SIG-M5 (cell line): ENCODE results near the gene HAPLN3.
"Not testable (repeated sequence)": the region's sequence is repeated elsewhere in the genome, so short reads cannot be mapped to it uniquely, and the experiment has no call there.

ENCODE experiments used
- DNase-seq: peaks from one replicate; lab custom pipeline; 2025; lab: John Stamatoyannopoulos, UW

HAPLN3 gene, protein sequence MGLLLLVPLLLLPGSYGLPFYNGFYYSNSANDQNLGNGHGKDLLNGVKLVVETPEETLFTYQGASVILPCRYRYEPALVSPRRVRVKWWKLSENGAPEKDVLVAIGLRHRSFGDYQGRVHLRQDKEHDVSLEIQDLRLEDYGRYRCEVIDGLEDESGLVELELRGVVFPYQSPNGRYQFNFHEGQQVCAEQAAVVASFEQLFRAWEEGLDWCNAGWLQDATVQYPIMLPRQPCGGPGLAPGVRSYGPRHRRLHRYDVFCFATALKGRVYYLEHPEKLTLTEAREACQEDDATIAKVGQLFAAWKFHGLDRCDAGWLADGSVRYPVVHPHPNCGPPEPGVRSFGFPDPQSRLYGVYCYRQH

DNA sequence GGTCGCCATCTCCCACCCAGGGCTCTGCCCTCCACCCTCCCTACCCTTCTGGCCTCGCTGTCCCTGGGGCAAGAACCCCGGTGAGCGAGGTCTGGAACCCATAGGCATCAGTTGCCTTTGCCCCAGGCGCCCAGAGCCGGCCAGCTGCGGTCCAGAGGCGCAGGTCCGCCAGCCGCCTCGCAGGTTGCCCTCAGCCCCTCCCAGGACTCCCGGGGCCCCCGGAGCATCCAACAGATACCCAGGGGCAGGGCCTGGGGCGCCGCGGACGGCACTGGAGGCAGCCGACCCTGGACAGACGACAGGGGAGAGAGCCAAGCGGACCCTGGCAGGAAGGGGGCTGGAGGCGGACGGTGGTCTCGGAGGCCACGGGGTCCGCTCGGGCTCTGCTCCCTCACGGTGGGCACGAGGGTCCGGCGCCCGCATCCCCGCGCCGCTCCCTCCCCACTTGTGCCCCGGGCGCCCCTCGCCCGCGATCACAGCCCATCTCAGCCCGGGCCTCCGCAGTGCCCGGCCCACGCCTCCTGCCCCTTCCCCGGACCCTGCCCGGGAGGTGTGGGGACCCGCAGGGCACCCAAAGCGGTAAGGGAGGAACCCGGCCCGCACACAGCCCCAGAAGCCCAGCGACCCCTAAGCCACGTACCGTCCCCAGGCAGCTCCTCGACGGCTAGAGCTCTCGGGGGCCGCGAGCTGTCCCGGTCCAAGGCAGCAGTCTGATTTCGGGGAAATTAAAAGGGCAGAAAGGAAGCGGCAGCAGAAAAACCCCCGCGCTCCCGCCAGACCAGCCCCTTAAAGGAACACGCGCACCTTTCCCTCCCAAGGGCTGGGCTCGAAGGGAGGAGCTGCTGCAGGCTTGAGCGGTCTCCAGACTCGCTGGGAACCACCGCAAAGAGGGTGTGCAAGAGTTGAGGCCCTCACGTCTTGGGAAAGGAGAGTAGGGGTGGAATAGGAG is at the start of gene HAPLN3:
Gene HAPLN3 (minus strand): TSS at position 726 of the 949 bp plus-strand sequence. CDS start 8,246 bp downstream, outside the sequence.
- no peak for DNase-seq

DNA sequence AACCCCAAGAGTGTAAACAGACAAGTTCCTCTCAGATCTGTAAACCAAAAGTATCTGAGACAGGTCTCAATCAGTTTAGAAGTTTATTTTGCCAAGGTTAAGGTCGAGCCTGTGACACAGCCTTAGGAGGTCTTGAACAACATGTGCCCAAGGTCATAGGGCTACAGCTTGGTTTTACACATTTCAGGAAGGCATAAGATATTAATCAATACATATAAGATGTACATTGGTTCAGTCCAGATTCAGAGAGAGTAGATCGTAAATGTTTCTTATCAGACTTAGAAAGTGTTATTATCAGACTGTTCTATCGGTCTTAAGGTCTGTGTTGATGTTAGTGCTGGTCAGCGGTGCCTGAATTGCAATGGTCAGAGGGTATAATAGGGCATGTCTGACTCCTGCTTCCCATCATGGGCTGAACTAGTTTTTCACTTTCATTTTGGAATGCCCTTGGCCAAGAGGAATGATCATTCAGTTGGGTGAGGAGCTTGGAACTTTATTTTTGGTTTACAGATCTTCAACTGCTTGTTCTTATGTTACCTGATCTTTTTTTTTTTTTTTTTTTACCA is 44.8 kb upstream of the HAPLN3 start:
- no peak for DNase-seq

DNA sequence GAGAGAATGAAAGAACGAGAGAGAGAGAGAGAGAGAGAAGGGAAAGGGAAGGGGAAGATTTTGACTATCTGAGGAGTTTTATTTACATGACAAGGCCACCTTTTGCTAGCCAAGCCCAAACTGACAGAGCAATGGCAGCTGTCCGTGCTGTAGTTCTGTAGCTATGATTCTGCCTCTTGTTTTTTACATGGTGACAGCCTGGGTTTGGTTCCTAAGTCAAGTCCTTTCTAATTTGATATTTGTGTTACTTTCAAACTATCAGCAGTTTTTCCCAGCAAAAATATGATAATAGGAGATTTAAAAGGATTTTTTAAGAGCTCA is 44.1 kb upstream of the HAPLN3 start:
- no peak for DNase-seq

DNA sequence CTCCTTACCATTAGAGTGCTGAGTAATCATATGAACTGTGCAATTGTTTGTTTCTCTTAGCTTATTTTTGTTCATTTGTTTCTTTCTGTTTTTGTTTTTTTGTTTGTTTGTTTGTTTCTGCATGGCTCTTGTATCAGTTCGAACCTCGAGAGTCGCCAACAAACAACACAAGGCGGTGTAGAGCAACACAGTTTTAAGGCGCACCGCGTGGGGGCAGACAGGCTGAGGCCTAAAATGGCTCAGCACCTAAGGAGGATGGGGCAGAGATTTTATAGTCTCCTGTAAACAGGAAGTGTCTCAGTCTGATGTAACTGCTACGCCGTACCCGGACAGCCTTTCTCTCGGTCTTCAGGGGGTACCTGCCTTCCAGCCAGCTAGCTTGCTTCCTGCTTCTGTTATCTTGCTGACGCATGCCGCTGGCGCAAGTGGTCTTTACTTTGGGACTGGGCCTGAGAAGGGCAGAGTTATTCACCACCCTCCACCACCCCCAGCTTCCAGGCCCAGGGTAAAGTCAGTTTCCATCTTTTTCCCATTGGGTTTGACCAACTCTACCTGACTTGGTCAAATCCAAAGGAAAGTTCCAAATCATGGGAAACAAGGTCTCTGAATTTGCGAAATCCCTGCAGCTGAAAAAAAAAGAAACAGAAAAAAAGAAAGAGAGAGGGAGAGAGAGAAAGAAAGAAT is 43.6 kb upstream of the HAPLN3 start:
- no peak for DNase-seq

DNA sequence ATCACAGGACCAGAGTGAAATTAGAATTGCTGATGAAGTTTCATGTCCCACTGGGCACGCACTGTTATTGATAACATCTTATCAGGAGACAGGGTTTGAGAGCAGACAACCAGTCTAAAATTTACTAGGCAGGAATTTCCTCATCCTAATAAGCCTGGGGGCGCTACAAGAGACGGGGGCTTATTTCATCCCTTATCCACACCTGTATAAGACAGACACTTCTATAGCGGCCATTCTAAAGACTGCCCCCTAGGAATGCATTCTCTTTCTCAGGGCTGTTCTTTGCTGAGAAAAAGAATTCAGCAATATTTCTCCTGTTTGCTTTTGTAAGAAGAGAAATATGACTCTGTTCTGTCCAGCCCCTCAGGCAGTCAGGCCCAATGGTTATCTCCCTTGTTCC is 39.1 kb upstream of the HAPLN3 start:
- not testable (repeated sequence) for DNase-seq

DNA sequence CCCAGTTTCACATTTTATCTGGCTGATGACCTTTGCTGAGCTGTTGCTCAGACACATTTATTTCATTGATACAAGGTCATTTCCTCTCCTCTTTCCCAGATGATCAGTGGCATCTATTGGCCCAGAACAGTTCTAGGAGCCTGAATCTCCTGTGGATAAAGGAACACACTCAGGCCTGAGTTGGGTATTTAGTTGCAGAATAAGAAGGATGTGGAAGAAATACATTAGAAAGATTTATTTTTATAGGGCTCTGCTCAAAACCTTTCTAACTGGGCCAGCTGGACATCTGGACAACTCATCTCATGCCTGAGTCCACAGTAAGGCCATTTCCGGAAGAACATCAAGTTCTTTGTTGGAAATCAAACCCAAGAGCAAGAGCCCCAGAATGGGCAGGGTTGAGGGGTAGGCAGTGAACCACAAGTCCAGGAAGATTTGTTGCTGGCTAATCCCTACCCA is 37.6 kb upstream of the HAPLN3 start:
- no peak for DNase-seq

DNA sequence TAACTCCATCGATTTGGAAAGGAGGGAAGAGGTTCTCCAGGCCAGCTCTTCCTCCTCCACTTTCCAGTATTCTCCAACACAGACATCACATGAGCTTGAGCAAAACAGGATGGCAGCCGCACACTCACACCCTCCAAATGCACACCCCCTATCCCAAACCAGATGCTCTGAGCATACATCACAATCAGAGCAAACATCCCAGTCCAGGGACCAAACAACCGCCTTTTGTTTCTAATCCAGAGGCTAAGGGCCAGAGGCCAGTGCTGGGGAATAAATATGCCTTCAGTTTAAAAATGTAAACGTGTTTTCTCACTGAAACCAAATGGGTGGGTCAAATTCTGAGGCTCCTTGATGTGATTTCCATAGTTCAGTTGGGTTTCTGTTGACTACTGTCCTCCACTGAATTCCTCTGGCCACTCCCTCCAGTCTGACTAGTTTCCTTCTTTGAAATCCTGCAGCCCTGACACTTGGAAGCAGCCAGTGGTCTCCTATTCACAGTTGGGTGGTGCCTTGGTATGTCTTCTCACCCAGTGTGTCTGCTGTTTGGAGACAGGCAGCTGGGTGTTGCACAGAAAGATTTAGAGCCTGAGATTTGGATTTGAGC is 37.0 kb upstream of the HAPLN3 start:
- no peak for DNase-seq

DNA sequence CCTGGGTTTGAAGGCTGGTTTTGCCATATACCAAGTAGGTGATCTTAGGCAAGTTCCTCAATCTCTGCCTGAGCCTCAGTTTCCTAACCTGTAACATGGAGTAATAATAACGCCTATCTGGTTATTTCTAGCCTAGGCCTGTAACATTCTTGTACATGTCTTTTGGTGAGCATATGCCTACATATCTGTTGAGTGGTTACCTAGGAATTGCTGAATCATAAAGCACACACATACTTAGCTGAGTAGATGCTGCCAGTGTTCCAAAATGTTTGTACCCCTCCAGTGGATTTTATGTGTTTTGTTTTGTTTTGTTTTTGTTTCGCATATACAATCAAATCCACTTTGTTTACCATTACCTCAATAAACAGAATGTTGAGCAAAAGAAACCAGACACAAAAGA is 35.2 kb upstream of the HAPLN3 start:
- DNase-seq = no peak

DNA sequence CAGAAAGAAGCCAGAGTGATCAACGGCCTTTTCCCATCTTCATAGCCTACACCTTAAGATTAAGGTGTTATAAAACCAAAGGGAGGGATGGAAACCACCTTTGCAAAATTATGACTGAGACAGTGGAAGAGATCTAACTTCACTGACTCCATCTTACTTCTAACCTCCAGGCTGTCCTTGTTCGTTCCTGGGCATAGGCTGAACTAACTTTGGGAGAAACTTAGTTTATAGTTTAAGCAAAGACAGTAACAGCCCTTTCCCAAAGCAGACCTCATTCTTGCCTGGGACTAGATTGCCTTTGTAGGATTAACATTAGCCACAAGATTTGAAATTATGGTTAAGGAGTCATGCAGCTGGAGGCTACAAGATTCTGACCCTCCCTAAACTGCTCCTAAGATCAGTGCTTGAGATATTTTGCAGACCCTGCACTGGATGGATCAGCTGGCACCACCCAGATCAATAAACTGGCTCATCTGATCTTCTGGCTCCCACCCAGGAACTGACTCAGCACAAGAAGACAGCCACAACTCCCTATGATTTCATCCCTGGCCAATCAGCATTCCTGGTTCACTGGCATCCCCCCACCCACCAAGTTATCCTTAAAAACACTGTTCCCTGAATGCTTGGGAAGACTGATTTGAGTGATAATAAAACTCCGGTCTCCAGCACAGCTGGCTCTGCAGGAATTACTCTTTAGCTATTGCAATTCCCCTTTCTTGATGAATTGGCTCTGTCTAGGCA is 34.2 kb upstream of the HAPLN3 start:
- not testable (repeated sequence) for DNase-seq

DNA sequence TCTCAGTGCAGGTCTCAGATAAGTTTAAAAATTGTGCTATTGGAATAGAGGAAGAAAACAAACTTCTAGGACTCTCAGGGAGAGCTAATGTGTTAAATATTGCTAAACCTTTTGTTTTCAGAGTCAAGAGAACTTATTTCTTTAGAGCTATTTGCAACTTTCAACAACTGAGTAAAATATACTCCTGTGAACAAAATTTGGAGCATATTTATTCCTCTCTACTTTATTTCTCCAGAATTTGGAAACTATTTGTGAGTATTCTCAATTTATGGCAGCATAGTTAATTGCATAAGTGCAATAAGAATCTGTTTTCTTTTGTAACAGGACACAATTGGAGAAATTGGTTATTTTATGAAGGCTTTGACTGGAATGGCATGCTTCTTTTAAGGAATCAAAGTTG is 32.8 kb upstream of the HAPLN3 start:
- DNase-seq = not testable (repeated sequence)

DNA sequence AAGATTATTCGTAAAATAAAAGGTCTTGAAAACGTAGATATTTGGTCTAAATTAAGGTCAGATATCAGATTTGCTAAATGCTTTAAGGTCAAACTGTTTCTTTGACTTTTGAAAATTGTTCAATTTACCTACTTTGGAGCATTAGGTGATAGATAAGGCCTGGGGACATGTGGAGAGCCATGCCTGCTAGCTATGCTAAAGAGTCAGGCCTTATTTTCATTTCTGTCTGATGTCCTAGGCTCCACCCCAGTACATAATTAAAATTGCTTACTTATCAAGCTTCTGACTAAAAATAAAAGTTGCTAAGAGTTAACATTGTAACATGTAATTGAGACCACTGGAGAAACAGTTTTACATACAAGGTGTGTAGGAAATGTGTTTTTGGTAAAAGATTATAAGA is 30.3 kb upstream of the HAPLN3 start:
- DNase-seq = not testable (repeated sequence)

DNA sequence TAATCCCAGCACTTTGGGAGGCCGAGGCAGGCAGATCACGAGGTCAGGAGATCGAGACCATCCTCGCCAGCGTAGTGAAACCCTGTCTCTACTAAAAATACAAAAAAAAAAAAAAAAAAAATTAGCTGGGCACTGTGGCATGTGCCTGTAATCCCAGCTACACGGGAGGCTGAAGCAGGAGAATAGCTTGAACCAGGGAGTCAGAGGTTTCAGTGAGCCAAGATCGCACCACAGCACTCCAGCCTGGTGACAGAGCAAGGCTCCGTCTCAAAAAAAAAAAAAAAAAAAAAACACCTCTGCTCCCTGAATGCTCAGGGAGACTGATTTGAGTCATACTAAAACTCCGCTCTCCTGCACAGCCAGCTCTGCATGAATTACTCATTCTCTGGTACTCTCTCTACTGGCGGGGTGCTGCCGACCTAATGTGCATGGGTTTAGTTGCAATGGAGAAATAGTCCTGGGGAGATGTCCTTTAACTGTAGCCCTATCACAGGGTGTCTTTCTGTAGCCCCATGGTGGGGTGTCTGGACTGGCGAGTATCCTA is 25.6 kb upstream of the HAPLN3 start:
- not testable (repeated sequence) for DNase-seq

DNA sequence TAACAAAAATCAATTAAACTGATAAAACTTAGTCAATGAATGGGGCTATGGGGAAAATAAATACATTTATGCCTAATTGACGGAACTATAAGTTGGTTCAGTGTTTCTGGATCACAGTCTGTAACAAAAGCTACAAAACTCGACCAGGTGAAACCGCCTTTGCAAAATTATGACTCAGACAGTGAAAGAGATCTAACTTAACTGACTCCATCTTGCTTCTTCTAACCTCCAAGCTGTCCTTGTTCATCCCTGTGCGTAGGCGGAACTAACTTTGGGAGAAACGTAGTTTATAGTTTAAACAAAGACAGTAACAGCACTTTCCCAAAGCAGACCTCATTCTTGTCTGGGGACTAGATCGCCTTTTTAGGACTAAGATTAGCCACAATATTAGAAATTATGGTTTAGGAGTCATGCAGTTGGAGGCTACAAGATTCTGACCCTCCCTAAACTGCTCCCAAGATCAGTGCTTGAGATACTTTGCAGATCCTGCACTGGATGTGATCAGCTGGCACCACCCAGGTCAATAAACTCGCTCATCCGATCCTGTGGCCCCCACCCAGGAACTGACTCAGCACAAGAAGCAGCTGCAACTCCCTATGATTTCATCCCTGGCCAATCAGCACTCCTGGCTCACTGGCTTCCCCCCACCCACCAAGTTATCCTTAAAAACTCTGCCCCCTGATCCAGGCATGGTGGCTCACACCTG is 25.0 kb upstream of the HAPLN3 start:
- no peak for DNase-seq

DNA sequence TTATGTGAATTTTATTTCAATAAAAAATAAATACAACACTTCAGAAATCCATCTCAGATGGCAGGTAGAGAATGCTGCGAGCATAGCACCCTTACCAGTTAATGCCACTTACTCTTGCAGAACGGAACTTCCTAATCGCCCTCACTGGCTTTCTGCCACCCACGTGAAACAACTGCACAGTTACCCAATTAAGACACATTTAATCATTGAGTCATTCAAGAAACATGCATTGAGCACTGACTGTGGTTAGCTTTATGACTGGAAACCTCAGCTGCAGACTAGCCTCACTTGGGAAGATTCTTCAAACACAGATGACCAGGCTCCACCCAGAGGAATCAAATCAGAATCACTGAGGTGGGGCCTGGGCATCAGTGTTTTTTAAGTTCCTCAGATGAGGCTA is 23.4 kb upstream of the HAPLN3 start:
- no peak for DNase-seq

DNA sequence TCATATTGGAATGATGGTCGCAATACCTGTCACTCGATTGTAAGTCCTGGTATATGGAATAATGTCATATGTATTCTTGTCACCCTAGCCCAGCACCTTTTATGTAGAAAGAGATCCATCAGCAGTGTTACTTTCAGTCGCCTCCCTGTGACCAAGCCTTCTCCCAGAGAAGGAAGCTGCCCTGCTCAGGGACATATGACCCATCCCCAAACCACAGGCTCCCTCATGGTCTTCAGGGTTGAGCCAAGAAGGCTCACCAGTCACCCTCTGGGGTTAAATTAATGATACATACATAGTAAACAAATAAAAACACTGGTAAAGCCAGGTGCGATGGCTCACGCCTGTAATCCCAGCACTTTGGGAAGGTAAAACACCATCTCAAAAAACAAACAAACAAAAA is 22.4 kb upstream of the HAPLN3 start:
- DNase-seq = no peak

DNA sequence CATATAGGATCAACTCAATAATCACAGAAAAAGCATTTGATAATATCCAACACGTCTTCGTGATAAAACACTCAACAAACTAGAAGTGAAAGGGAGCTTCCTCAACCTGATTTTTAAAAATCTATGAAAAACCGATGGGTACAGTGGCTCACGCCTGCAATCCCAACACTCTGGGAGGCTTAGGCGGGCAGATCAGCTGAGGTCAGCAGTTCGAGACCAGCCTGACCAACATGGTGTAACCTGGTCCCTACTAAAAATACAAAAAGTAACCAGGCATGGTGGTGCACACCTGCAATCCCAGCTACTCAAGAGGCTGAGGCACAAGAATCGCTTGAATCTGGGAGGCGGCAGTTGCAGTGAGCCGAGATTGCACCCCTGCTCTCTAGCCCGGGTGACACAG is 20.0 kb upstream of the HAPLN3 start:
- no peak for DNase-seq

DNA sequence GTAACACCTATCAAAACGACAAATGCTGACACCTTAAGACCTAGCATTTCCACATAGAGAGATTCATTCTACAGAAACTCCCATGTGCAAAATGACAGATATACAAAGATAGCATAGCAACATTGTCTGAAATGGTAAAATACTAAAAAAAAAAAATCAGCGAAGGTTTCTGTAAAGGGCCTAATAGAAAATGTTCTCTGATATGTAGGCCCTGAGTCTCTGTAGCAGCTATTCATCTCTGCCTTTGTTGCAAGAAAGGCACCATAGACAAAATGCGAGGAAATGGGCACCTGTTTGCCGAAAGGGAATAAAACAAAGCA is 18.5 kb upstream of the HAPLN3 start:
- no peak for DNase-seq

DNA sequence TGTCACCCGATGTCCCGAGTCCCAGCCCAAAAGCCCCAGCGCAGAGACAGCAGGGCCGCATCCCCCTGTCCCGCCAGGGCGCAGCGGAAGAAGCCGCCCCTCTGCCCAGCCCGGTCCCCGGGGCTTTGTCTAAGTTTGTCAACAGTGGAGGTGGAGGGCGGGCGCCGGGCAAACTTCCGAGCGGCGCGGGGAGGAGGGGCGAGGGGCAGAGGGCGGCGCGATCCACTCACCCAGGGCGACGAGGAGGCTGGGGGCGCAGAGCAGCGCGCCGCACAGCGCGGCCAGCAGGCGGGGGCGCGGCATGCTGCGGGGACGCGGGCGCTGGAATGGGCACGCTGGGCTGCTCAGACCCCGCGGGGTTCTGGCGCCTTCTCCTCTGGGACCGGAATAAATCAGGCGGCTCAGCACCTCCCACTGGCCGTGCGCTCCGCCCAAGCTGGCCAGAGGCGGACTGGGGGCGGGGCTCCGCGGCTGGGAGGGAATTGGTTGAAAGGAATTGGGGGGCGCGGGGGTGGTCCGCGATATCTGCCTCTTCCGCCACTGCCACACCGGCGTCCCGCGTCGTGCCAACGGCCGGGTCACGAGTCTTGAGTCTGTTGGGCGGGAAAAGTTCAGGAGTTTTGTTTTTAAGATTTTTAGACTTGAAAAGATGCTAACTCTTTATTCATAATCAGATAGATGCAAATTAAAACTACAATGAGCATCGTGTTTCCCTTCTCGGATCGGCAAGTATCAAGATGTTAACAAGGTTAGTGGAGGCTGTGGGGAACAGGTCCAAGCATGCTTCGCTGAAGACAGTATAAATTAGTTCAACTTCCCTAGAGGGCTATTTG is 17.9 kb upstream of the HAPLN3 start, which contains the start of gene MFGE8:
Gene MFGE8 (minus strand): TSS at position 363 of the 833 bp plus-strand sequence. CDS start 60 bp downstream, at position 303.
- DNase-seq = no peak

DNA sequence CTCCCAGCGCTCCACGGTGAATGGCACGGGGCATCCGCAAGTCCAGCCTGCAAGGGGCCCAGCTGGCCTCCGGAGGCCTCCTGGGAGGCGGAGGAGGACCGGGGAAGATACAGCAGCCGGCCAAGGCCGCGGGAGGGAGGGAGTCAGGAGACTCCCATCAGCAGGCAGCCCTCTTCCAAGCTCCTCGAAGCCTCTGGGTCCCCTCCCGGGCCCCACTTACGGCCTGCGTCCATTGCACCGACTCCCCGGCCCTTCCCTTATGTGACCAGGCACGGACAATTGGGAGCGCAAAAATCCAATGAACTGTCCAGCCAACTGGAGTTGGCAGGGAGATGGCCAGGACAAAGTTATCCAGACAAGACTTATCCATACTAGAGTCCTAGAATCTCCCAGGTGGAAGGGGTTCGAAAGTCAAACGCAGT is 17.2 kb upstream of the HAPLN3 start:
- DNase-seq = no peak
